Epithelial cell of umbilical artery (primary cell): ENCODE measurements around the gene TNIK. TPM values are rescaled to one million over a fixed set of nuclear protein-coding genes. Genes with fewer than 3 reads are reported as not detected.

Experiments used
- total RNA-seq: library from RNA; depleted of rRNA; stranded (reverse); fragments of >200 nt; gene quantifications from 2 replicates; pipeline ENCODE4 v1.2.3, GENCODE V29; 2014

Gene TNIK
- 15.3 and 46.7 TPM in 2 replicates for total RNA-seq

GRCh38 chr3:171459942-171460724 is at the start of gene TNIK:
Gene TNIK (minus strand): TSS chr3:171460405. CDS start chr3:171460063, 342 bp downstream.

DNA sequence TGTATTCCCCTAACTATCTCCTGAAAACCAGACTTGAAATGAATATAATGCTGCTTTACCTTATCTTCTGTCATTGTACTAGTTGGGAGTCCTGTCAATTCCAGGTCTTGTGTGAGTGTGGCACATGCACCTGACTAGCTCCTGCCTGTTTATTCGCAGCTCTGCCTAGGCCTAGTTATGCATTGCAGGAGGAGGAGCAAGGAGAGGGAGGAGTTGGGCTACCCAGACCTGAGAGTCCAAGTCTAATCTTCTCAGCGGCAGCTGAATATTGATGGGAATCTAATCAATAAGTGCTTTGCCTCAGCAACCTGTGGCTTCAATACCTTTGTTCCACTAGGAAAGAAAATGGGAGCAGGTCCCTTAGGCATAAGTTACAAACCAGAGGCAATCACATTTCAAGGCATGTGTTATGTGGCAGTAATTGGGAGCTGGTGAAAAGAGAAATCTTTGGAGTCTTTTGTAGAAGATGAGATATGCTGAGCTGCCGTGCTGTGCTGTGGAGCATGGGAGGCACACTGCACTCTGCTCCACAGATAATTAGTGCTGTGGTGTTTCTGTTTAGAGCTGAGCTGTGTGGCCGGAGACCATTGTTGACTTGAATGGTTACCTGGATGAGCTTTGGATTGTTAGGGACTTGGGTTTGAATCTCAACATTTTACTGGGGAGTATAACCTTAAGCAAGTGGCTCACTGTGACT is 433.5 kb downstream of the TNIK start, which contains the start of gene SLC2A2:
SLC2A2 (minus strand) TSS at position 124 of the 697 bp plus-strand sequence; CDS start at position 74, 50 bp downstream.

